HCT116 (cell line): ENCODE data around the gene DNASE2. TPM values are rescaled to one million over a fixed set of nuclear protein-coding genes. Genes with fewer than 3 reads are reported as not detected.

ENCODE experiments used
- ATAC-seq: fragments of 200-7000 bp; cut with Tn5 transposase; 2 replicates; pipeline ENCODE4 v1.9.1; 2020; ENCODE audit warnings: mild to moderate bottlenecking, moderate library complexity
- BruUV-seq: library from RNA; stranded (reverse); fragments of 400-500 nt; replicated peaks from 2 replicates; lab custom pipeline; 2021; lab: Mats Ljungman, UMichigan
- CTCF ChIA-PET: fragments of 300-600 bp; sonication (Branson Sonifier 250); formaldehyde crosslinking; loops from one replicate; lab custom pipeline; 2021; ENCODE audit warnings: antibody characterized with exemption; lab: Charles Lee
- POLR2A ChIA-PET: fragments of 300-600, 350-600 bp; sonication (Branson Sonifier 250); formaldehyde crosslinking; loops from one replicate; lab custom pipeline; 2021; ENCODE audit warnings: antibody characterized with exemption; lab: Charles Lee
- RAD21 ChIA-PET, 2 experiments: fragments of 300-600 bp; sonication (Branson Sonifier 250); formaldehyde crosslinking; loops; one replicate each; lab custom pipeline; 2023; ENCODE audit warnings: low total read pairs in 2 of 2; ENCODE audit not compliant: uncharacterized antibody in 2 of 2, unreplicated experiment in 2 of 2, low non-redundant PET in 1 of 2; lab: Charles Lee
- DNase-seq: peaks from one replicate; pipeline ENCODE4 v3.0.0-alpha.2; 2010; ENCODE audit warnings: low read depth, low spot score
- H2AFZ ChIP-seq: fragments of 200-600 bp; shearing (Covaris generic), sonication (generic); 2 replicates; pipeline ENCODE4 v1.6.1; 2017; ENCODE audit warnings: low read depth, mixed run types, mixed read lengths, antibody characterized with exemption, low read length; ENCODE audit not compliant: poor library complexity, severe bottlenecking
- H3K27ac ChIP-seq: 2 replicates; pipeline ENCODE4 v1.5.1; 2012; ENCODE audit warnings: low read depth, low read length
- H3K27me3 ChIP-seq: fragments of 200-600 bp; sonication (generic); 2 replicates; pipeline ENCODE4 v1.6.1; 2016; ENCODE audit warnings: mixed run types, low read length, mixed read lengths; ENCODE audit not compliant: insufficient read depth
- H3K36me3 ChIP-seq, 2 experiments: fragments of 200-500 bp in 1 of 2; fragments of 200-600 bp in 1 of 2; sonication (Bioruptor generic) in 1 of 2; sonication (generic) in 1 of 2; 2 replicates each; pipeline versions ENCODE4 v1.5.1 to v1.6.1; 2014 to 2016; ENCODE audit warnings: low read length in 2 of 2, inconsistent platforms in 1 of 2, mixed read lengths in 1 of 2, mixed run types in 1 of 2; ENCODE audit not compliant: insufficient read depth in 2 of 2, control insufficient read depth in 1 of 2
- H3K4me1 ChIP-seq, 2 experiments: fragments of 200-600 bp in 1 of 2; sonication (generic) in 1 of 2; 2 replicates each; pipeline versions ENCODE4 v1.5.1 to v1.6.1; 2012 to 2017; ENCODE audit warnings: low read length in 2 of 2, inconsistent platforms in 1 of 2, mild to moderate bottlenecking in 1 of 2, mixed read lengths in 1 of 2, mixed run types in 1 of 2, moderate library complexity in 1 of 2; ENCODE audit not compliant: insufficient read depth in 2 of 2, control insufficient read depth in 1 of 2
- H3K4me2 ChIP-seq: fragments of 200-600 bp; sonication (generic); 2 replicates; pipeline ENCODE4 v1.6.1; 2017; ENCODE audit warnings: mixed run types, low read length, mixed read lengths
- H3K4me3 ChIP-seq, 2 experiments: fragments of 200-600 bp in 1 of 2; sonication (generic) in 1 of 2; replicated peaks in 1 of 2; 2 replicates each; pipeline ENCODE4 v1.5.1; 2011 to 2016; ENCODE audit warnings: low read length in 2 of 2, control low read depth in 1 of 2, low read depth in 1 of 2, mild to moderate bottlenecking in 1 of 2, mixed read lengths in 1 of 2, mixed run types in 1 of 2
- H3K79me2 ChIP-seq: fragments of 200-600 bp; sonication (generic); 2 replicates; pipeline ENCODE4 v1.6.1; 2017; ENCODE audit warnings: mild to moderate bottlenecking, mixed run types, low read length, moderate library complexity, mixed read lengths; ENCODE audit not compliant: insufficient read depth
- H3K9ac ChIP-seq: fragments of 200-600 bp; sonication (generic); 2 replicates; pipeline ENCODE4 v1.6.1; 2016; ENCODE audit warnings: low read length, mixed read lengths
- H3K9me2 ChIP-seq: fragments of 200-600 bp; sonication (generic), shearing (Covaris generic); 2 replicates; pipeline ENCODE4 v1.6.1; 2017; ENCODE audit warnings: mixed run types, mild to moderate bottlenecking, moderate library complexity; ENCODE audit not compliant: insufficient read depth
- H3K9me3 ChIP-seq, 2 experiments: fragments of 200-500 bp in 1 of 2; fragments of 200-600 bp in 1 of 2; sonication (Bioruptor generic) in 1 of 2; sonication (generic) in 1 of 2; 2 replicates each; pipeline ENCODE4 v1.6.1; 2014 to 2017; ENCODE audit warnings: low read length in 2 of 2, mixed read lengths in 2 of 2, inconsistent platforms in 1 of 2, low read depth in 1 of 2, mild to moderate bottlenecking in 1 of 2, mixed run types in 1 of 2, moderate library complexity in 1 of 2; ENCODE audit not compliant: control insufficient read depth in 1 of 2, insufficient read depth in 1 of 2
- H4K20me1 ChIP-seq: fragments of 200-600 bp; sonication (generic), shearing (Covaris generic); 2 replicates; pipeline ENCODE4 v1.6.1; 2017; ENCODE audit warnings: mixed run types, mild to moderate bottlenecking, moderate library complexity; ENCODE audit not compliant: insufficient read depth
- CEBPB ChIP-seq: IDR thresholded peaks from 2 replicates; pipeline ENCODE4 v1.6.1; 2012; ENCODE audit warnings: low read depth
- EGR1 ChIP-seq: IDR thresholded peaks from 2 replicates; pipeline ENCODE4 v1.6.1; 2012; ENCODE audit warnings: low read depth
- ELF1 ChIP-seq: IDR thresholded peaks from 2 replicates; pipeline ENCODE4 v1.6.1; 2012; ENCODE audit warnings: low read depth, borderline replicate concordance
- EZH2 ChIP-seq: fragments of 200-600 bp; sonication (generic); IDR thresholded peaks from 2 replicates; pipeline ENCODE4 v1.6.1; 2017; ENCODE audit warnings: antibody characterized with exemption, mixed run types
- EZH2phosphoT487 ChIP-seq: fragments of 200-600 bp; IDR thresholded peaks from 2 replicates; pipeline ENCODE4 v1.6.1; 2018; ENCODE audit warnings: antibody characterized with exemption, borderline replicate concordance
- JUND ChIP-seq: IDR thresholded peaks from 2 replicates; pipeline ENCODE4 v1.6.1; 2012
- RAD21 ChIP-seq: IDR thresholded peaks from 2 replicates; pipeline ENCODE4 v1.6.1; 2012; ENCODE audit warnings: low read depth, mild to moderate bottlenecking
- SIN3A ChIP-seq: IDR thresholded peaks from 2 replicates; pipeline ENCODE4 v1.6.1; 2012; ENCODE audit warnings: low read depth
- TCF7L2 ChIP-seq: IDR thresholded peaks from 2 replicates; pipeline ENCODE4 v1.7.0; 2011; ENCODE audit warnings: borderline replicate concordance, inconsistent platforms; ENCODE audit not compliant: insufficient read depth, insufficient read length; ENCODE audit errors: extremely low read depth
- ZFX ChIP-seq: fragments of 450-650 bp; IDR thresholded peaks from 2 replicates; pipeline ENCODE4 v1.6.1; 2017
- ZNF274 ChIP-seq: fragments of 200-500 bp; sonication (Bioruptor generic); IDR thresholded peaks from 2 replicates; pipeline ENCODE4 v1.6.1; 2014; ENCODE audit warnings: mild to moderate bottlenecking, low read depth, low read length, inconsistent platforms
- intact Hi-C: fragments of 100-400 bp; cut with micrococcal nuclease; formaldehyde crosslinking; loops from 2 replicates; pipeline ENCODE4 v1.10.0; 2022
- total RNA-seq: library from RNA; stranded (reverse); gene quantifications from one replicate; pipeline ENCODE4 v1.2.1, GENCODE V29; 2021; ENCODE audit not compliant: unreplicated experiment
- TF ChIP-seq, protein P1 (sequence below): IDR thresholded peaks from 2 replicates; pipeline ENCODE4 v1.6.1; 2012
- TF ChIP-seq, protein P2 (sequence below): IDR thresholded peaks from 2 replicates; pipeline ENCODE4 v1.6.1; 2012
- TF ChIP-seq, protein P3 (sequence below), 3 experiments: fragments of 200-600 bp in 1 of 3; sonication (generic) in 1 of 3; IDR thresholded peaks in 2 of 3; conservative IDR thresholded peaks in 1 of 3; 2 replicates each; pipeline ENCODE4 v1.5.1; 2012 to 2017; ENCODE audit warnings: low read depth in 2 of 3, low read length in 2 of 3, antibody characterized with exemption in 1 of 3, borderline replicate concordance in 1 of 3, control low read depth in 1 of 3, mild to moderate bottlenecking in 1 of 3, mixed read lengths in 1 of 3, mixed run types in 1 of 3, moderate library complexity in 1 of 3; ENCODE audit not compliant: insufficient read depth in 1 of 3
- TF ChIP-seq, protein P4 (sequence below): IDR thresholded peaks from 2 replicates; pipeline ENCODE4 v1.6.1; 2012; ENCODE audit warnings: low read depth

Gene DNASE2
- total RNA-seq, 1 experiment from 2014 or later: 36.6 TPM

DNA sequence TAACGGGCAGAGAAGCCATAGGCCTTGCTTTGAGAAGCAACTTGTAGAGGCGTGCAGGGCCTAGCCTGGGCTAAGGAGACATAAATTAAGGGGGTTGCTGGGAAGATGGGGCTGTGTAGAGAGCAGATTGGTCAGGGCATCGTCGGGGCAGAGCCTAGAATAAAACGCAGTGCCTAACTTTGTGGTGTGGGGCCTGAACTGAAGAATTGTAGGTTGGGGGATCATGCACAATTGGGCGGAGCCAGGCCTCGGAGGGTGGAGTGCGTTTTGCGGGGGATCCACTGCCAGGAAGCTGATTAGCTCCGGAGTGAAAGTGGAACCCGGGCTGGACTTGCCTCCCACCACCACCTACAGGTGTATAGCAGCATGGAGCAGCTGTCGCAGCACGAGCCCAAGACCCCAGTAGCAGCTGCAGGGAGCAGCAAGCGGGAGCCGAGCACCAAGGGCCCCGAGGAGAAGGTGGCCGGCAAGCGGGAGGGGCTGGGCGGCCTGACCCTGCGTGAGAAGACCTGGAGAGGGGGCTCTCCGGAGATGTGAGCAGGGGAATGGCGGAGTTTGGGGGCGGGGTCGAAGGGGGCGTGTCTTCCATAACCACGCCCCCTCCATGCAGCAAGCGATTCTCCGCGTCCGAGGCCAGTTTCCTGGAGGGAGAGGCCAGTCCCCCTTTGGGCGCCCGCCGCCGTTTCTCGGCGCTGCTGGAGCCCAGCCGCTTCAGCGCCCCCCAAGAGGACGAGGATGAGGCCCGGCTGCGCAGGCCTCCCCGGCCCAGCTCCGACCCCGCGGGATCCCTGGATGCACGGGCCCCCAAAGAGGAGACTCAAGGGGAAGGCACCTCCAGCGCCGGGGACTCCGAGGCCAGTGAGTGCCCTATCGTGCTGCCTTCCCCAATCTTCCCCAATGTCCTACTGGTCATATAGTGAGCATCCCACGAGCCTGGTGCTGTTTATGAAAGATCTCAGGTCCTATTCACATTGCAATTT is 13.8 kb downstream of the DNASE2 start (continued):
- TF ChIP-seq, protein P1, sequence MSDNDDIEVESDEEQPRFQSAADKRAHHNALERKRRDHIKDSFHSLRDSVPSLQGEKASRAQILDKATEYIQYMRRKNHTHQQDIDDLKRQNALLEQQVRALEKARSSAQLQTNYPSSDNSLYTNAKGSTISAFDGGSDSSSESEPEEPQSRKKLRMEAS: no peak
- no peak for TF ChIP-seq SIN3A
- TF ChIP-seq EZH2phosphoT487: no peak
- TF ChIP-seq EZH2: no peak
- TF ChIP-seq, protein P2, sequence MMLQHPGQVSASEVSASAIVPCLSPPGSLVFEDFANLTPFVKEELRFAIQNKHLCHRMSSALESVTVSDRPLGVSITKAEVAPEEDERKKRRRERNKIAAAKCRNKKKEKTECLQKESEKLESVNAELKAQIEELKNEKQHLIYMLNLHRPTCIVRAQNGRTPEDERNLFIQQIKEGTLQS: no peak
- no peak for TF ChIP-seq RAD21

DNA sequence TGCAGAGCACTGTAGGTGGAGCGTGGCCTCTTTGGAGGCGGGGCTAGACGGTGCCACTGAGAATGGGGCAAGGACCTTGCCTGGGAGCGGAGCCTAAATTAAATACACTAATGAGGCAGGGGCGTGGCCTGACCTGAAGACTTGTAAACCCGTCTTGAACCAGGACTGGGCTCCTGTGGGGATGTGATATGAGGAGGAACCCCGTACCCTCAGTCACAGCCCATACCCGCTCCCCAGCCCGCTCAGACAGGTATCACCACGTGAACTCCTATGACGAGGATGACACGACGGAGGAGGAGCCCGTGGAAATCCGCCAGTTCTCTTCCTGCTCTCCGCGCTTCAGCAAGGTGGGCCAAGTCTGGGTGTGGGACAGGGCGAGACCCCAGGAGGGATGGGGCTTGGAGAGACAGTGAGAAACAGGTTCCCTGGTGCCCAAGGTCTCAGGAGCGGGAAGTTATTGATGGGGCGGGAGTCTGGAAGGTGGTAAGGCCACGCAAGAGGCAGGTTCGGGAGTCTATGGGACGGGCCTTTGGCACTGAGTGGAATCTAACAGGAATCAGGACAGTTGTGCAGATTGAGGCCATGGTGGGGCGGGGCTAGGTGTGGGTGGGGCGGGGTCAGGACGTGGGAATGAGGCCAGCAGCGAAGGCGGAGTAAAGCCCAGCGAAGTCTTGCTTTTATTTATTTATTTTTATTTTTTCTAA is 14.7 kb downstream of the DNASE2 start:
- H3K27ac ChIP-seq: no peak overlapping the region
- DNase-seq: no peak
- H3K9ac ChIP-seq: no peak overlapping the region
- H3K9me2 ChIP-seq: no peaks in the 10 kb centered on the region
- no peaks in the 10 kb centered on the region for H4K20me1 ChIP-seq
- H3K36me3 ChIP-seq: peaks cover 0 to 8% of the 10 kb centered on the region in 2 experiments; a peak in 1 of 4 replicates
- peak; percentile 33; the same call in 1 of the 2 replicates for ATAC-seq
- no peaks in the 10 kb centered on the region for H3K27me3 ChIP-seq
- BruUV-seq: no TSS peak
- H3K79me2 ChIP-seq: no peaks in the 10 kb centered on the region
- intact Hi-C loops: no loop called here
- H3K4me2 ChIP-seq: no peak overlapping the region
- ChIA-PET CTCF (no interaction called here), RAD21 (no interaction called here), POLR2A (no interaction called here)
- H3K4me3 ChIP-seq: no peak overlapping the region
- no peak overlapping the region for H2AFZ ChIP-seq
- peaks cover 0 to 6% of the 10 kb centered on the region in 2 experiments; a peak in 2 of 4 replicates for H3K4me1 ChIP-seq
- TF ChIP-seq ELF1: no peak
- TF ChIP-seq, protein P1: no peak
- TF ChIP-seq SIN3A: no peak
- no peak for TF ChIP-seq CEBPB
- TF ChIP-seq ZFX: no peak
- TF ChIP-seq EGR1: no peak
- TF ChIP-seq, protein P3, sequence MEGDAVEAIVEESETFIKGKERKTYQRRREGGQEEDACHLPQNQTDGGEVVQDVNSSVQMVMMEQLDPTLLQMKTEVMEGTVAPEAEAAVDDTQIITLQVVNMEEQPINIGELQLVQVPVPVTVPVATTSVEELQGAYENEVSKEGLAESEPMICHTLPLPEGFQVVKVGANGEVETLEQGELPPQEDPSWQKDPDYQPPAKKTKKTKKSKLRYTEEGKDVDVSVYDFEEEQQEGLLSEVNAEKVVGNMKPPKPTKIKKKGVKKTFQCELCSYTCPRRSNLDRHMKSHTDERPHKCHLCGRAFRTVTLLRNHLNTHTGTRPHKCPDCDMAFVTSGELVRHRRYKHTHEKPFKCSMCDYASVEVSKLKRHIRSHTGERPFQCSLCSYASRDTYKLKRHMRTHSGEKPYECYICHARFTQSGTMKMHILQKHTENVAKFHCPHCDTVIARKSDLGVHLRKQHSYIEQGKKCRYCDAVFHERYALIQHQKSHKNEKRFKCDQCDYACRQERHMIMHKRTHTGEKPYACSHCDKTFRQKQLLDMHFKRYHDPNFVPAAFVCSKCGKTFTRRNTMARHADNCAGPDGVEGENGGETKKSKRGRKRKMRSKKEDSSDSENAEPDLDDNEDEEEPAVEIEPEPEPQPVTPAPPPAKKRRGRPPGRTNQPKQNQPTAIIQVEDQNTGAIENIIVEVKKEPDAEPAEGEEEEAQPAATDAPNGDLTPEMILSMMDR (IDR thresholded peaks at IDR 0.05 in 2 of 3, conservative IDR thresholded peaks at IDR 0.05 in 1 of 3; ENCODE audit: borderline replicate concordance in 1 of 3, insufficient read depth in 1 of 3, low read depth in 2 of 3, low read length in 2 of 3): no peak
- TF ChIP-seq, protein P2: no peak
- TF ChIP-seq TCF7L2: no peak
- TF ChIP-seq EZH2phosphoT487: no peak
- no peak for TF ChIP-seq JUND
- TF ChIP-seq, protein P4, sequence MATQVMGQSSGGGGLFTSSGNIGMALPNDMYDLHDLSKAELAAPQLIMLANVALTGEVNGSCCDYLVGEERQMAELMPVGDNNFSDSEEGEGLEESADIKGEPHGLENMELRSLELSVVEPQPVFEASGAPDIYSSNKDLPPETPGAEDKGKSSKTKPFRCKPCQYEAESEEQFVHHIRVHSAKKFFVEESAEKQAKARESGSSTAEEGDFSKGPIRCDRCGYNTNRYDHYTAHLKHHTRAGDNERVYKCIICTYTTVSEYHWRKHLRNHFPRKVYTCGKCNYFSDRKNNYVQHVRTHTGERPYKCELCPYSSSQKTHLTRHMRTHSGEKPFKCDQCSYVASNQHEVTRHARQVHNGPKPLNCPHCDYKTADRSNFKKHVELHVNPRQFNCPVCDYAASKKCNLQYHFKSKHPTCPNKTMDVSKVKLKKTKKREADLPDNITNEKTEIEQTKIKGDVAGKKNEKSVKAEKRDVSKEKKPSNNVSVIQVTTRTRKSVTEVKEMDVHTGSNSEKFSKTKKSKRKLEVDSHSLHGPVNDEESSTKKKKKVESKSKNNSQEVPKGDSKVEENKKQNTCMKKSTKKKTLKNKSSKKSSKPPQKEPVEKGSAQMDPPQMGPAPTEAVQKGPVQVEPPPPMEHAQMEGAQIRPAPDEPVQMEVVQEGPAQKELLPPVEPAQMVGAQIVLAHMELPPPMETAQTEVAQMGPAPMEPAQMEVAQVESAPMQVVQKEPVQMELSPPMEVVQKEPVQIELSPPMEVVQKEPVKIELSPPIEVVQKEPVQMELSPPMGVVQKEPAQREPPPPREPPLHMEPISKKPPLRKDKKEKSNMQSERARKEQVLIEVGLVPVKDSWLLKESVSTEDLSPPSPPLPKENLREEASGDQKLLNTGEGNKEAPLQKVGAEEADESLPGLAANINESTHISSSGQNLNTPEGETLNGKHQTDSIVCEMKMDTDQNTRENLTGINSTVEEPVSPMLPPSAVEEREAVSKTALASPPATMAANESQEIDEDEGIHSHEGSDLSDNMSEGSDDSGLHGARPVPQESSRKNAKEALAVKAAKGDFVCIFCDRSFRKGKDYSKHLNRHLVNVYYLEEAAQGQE: no peak
- TF ChIP-seq ZNF274: no peak
- H3K9me3 ChIP-seq: no peaks in the 10 kb centered on the region
